ENCODE results near the gene ZBTB21.

Gene ZBTB21

GRCh38 chr21:42021371-42022090 lies 11.4 kb upstream of the ZBTB21 start:
- FAIRE-seq (no peak), DNase-seq (ENCODE audit: low spot score) (no peak)

GRCh38 chr21:42019706-42020105 lies 9.5 kb upstream of the ZBTB21 start:
- DNase-seq (ENCODE audit: low spot score) = no peak
- FAIRE-seq = no peak

GRCh38 chr21:42019101-42019605 lies 9.0 kb upstream of the ZBTB21 start:
- no peak for FAIRE-seq
- no peak for DNase-seq (ENCODE audit: low spot score)

GRCh38 chr21:42017022-42017421 lies 6.9 kb upstream of the ZBTB21 start:
- DNase-seq (ENCODE audit: low spot score) = no peak
- no peak for FAIRE-seq

- no peak for FAIRE-seq
- no peak for DNase-seq (ENCODE audit: low spot score)
These were observed 6.3 kb upstream of the ZBTB21 start for GRCh38 chr21:42016364-42016985.

- FAIRE-seq (no peak), DNase-seq (ENCODE audit: low spot score) (no peak)
These were observed 3.8 kb upstream of the ZBTB21 start for GRCh38 chr21:42013931-42014330.

DNA sequence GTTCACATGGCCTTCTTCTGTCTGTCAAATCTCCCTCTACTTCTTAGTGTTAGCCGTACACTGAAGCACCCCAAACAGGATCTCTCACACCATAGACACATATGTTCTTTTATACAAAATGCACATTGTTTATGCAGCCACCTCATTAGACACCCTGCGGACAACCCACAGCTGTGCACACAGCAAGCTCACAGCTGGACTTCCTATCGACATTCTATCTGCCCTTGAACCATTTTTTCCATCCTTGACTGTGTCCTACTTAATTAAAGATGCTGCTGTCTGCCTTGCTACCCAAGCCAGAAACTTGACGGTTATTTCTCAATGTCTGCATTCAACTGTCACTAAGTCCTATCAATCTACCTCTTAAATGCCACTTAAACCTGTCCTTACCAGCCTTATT lies 3.2 kb upstream of the ZBTB21 start:
- FAIRE-seq = no peak
- no peak for DNase-seq (ENCODE audit: low spot score)

DNA sequence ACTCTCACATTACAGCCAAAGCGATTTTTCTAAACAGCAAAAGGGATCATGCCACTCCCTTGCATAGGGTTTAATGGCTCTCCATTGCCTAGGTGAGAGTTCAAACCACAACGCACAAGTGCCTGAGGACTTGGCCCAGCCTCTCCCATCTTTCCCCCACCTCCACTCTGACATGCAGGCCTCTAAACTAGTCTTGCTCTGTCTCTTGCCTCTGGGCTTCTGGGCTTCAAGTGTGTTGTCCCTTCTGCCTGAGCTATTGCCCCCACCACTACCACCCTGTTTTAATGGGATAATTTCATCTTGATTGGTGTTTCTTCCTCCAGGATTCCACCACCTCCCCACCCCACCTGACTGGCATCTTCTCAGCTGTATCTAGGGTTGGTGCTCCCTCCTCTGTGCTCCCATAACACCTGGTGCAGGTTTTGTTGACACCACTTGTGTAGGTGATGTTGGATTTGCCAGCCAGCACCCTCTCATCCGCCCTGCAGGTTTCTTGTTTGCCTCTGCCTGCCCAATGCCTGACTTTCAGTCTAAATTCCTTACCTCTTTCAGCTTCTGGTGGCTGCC lies 2.7 kb upstream of the ZBTB21 start:
- no peak for DNase-seq (ENCODE audit: low spot score)

DNA sequence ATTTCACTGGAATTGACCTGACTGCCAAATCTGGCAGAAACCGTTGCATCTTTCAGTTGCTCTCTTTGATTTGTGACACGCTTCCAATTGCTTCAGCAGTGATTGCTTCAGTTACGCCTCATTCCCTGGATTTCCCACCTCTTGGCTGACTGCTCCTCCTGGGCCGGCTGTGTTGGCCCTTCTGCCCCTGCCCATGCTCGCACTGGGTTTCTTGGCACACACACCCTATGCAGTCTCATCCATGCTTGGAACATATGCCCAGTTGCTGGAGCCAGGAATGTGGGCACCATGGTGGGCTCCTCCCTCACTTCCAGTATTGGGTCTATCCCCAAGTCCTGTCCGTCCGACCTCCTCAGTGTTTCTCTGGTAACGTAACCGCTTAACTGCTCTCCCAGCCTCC lies 2.2 kb upstream of the ZBTB21 start:
- no peak for FAIRE-seq
- DNase-seq (ENCODE audit: low spot score) = no peak

More for the DNA sequence above, 2.7 kb upstream of the ZBTB21 start:
- FAIRE-seq = no peak

- DNase-seq (ENCODE audit: low spot score) (peak; percentile 31), FAIRE-seq (no peak)
These were observed 641 bp upstream of the ZBTB21 start for GRCh38 chr21:42010507-42011495.

DNA sequence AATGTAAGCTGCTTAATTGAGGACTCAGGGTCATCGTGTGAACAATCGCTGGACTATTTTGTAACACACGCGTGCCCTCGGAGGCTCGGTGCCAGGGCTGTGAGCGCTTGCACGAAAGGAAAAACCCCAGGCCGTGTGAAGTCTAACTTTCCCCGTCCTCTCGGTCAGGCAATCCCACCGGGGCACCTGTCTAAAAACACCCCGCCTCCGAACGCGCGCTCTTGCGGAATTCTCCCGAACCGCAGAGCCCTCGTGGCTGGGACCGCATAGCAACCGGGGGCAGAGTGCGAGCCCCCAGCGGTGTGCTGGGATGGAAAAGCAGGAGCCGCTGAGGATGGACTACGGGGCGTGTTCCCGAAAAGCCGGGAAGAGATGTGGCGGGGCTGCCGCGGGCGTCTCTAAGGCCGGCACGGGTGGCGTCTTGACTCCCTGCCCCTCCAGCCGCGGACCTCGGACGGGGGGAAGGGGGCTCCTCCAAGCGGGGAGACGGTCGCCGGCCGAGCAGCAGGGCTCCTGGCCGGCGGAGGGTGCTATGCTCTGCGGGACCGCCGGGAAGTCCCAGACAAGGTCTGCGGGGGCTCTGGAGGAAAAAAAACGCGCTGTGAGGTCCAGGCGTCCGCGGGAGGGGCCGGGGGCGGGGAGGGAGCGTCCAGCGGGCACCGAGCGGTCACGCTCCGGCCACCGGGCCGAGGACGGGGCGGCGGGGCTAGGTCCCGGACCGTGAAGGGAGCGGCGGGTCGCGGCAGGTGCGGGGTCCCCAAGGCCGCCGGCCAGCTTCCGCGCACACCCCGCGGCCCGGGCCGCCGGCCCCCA lies 936 bp downstream of the ZBTB21 start:
- no peak for FAIRE-seq
- DNase-seq (ENCODE audit: low spot score) = peak; percentile 38

GRCh38 chr21:42007356-42007940 lies 2.7 kb downstream of the ZBTB21 start:
- no peak for FAIRE-seq

GRCh38 chr21:42006765-42007164 lies 3.4 kb downstream of the ZBTB21 start:
- DNase-seq (ENCODE audit: low spot score) = no peak
- FAIRE-seq = no peak

More at GRCh38 chr21:42007356-42007940, 2.7 kb downstream of the ZBTB21 start:
- no peak for DNase-seq (ENCODE audit: low spot score)

DNA sequence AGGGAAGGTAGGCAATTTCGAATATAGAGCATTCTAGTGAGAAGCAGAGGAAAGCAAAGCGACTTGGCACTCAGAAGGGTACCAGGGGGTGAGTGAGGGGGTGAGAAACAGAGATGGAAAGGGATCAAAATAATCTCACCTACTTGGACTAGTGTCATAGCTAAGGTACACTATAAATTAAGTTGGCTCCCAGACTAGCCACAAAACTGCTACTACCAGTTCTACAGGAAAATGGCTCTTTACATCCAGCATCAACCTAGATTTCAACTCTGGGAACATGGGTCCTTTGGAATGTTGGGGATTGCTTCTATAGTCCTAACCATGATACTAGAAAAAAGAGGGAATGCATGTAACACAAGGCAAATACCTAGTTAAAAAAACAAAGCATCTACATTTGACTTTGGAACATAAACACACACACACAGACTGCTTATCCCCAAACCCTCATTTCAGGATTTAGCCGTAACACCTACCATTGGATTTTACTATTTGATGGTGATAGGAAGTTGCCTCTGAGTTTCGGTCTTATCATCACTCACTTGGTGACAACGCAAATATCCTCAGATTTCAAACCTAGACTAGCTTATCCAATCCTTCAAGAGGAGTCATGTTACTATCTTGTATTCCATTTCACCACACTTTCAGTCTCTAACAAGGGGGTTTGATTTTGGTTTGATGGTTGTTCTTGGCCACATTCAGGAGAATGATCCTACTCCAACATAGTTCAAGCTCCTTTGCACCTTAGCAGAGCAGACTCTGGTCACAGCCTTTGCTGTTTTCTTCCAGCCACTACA lies 5.6 kb downstream of the ZBTB21 start:
- FAIRE-seq (no peak), DNase-seq (ENCODE audit: low spot score) (no peak)

GRCh38 chr21:42003051-42003461 lies 7.1 kb downstream of the ZBTB21 start:
- FAIRE-seq (no peak), DNase-seq (ENCODE audit: low spot score) (no peak)

- DNase-seq (ENCODE audit: low spot score) = peak; percentile 21
- no peak for FAIRE-seq
These were observed 7.7 kb downstream of the ZBTB21 start for GRCh38 chr21:42002421-42002958.

GRCh38 chr21:42001781-42002180 lies 8.4 kb downstream of the ZBTB21 start:
- no peak for DNase-seq (ENCODE audit: low spot score)
- FAIRE-seq = no peak

DNA sequence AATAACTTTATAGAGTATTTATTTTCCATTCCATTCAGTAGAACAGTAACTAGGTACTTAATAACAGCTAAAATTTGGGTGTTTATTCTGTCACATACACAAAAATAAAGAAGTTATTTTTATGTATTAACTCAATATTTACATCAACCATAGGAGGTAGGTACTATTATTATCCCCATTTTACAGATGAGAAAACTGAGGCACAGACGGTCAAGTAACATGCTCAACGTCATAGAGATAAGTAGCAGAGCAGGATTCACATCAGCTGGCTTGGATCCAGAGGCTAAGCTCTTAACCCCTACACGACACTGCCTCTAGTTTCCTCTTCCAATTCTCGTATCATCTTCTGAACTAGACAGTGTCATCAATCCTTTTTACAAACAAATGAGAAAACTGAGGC lies 9.3 kb downstream of the ZBTB21 start:
- DNase-seq (ENCODE audit: low spot score) (no peak), FAIRE-seq (no peak)

DNA sequence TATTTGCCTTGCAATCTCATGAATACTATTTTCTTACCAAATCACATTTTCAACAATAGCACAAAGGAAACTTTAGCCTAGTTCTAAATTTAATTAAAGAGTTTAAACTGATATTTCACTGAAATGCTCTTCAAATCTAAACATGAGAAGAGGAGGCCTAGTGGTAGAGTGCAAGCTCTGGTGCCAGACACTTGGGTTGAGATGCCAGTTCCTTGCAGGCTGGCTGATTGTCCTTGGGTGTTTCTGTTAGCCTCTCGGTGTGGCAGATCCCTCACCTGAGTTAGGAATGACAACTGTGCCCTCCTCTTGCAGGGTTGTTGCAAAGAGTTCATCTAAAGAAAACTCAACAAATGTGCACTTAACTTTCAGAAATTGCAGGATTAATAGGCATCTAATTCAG lies 12.5 kb downstream of the ZBTB21 start:
- DNase-seq (ENCODE audit: low spot score) = no peak
- no peak for FAIRE-seq

All from urothelium cell line (cell line).